ENCODE measurements around the gene FGD3.
"Not testable (repeated sequence)": the region's sequence is repeated elsewhere in the genome, so short reads cannot be mapped to it uniquely, and the experiment has no call there.

Gene FGD3

GRCh38 chr9:92978345-92978875 is 31.1 kb downstream of the FGD3 start:
- DNase-seq: no peak

- no peak for DNase-seq
These were observed 32.1 kb downstream of the FGD3 start for GRCh38 chr9:92979283-92980056.

- no peak for DNase-seq
These were observed 32.9 kb downstream of the FGD3 start for GRCh38 chr9:92980085-92980745.

DNA sequence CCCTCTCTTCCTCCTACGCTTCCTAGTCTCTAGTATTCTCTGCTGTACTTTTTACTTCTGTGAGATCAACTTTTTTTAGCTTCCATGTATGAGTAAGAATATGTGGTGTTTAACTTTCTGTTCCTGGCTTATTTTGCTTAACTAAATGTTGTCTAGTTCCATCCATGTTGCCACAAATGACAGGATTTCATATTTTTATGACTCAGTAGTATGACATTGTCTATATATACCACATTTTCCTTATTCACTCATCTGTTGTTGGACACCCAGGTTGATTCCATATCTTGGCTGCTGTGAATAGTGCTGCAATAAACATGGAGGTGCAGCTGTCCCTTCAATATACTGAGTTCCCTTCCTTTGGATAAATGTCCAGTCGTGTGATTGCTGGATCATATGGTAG is 34.8 kb downstream of the FGD3 start:
- DNase-seq: no peak

DNA sequence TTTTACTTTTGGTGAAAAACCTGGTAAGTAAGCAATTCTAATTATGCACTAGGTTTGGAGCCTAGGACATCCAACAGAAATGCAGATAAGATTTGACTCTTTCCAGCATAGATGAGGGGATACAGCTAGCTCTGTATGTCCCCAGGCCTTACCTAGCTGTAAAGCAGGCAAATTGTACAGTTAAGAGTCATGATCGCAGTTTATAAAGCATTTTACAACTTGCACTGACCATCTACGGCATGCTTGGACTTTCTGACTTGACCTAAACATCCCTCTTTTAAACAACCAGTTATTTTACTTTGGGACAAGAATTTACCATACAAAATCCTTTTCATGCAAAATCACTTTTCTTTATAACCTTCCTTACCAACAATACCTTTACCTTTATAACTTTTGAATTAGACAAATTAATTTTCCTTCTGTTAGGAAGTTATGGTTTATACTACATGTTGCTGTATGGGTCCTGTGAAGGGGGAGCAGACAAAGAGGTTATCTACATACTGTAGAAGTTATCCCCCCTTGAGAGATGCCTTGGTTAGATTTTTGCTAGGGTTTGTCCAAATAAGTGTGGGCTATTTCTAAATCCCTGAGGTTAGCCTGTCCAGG is 36.8 kb downstream of the FGD3 start:
- DNase-seq: no peak

GRCh38 chr9:92984976-92985375 is 37.7 kb downstream of the FGD3 start:
- no peak for DNase-seq

DNA sequence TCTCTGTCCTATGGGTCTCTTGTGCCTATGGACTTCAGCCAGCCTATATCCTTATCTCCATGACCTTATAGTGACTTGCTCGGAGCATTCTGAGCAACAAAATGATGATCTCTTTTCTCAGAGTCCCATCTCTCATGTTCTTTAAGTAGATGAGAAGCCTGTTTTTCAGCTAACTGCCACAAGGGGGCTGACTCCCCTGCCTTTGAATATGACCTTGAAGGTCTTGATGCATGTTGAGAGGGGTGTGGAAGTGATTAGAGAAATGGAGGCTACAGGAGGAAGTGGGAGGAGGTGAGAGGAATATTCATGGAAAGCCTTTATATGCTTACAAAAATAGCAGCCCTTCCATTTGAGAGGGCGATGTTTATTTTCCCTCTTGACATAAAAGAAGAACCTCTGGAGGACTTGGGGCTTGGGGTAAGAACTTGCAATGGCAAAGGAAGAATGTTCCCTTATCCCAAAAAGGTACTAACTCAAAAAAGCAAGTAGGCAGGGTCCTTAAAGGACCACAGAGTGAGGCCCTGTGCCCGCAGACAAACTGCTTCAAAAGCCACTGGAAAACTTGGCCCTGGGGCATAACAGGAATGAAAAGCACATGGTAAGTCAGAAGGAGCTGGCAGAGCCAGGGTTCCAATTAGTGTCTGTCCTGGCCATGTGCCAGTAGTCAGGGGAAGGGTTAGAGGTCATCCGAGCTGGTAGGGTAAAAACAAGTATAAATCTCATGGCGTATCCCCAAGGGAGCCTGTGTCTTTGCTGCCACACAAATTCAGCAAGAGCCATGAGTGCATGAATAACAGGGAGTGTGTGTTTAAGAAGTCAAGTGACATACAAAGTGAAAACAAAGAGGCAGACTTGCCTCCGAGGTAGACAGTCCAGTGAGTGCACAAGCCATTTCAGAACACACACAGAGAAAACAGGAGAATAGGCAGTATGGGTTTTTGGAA is 39.1 kb downstream of the FGD3 start:
- DNase-seq: no peak

DNA sequence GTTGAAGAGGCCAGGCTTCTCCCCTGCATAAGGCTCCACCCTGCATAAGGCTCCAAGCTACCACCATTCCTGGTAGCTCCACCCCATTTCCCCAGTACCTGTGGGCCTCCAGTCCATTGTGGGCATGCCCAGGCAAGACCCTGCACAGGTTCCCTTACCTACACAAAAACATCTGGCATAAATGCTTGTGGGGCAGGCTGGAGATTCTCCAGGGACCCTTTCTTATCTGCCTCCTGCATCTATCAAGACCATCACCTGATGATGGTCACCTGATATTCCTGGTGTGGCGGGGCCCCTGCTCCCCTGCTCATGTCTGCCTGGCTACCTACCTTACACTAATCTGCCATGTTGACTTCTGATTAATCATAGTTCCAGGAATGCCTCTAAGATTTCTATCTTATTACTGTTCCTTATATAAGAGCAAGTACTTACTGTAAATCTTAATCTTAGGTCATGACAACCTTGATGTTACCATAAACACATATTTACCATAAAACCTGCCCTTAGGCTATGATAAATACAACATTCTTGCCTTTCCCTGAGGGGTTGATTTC is 41.0 kb downstream of the FGD3 start:
- no peak for DNase-seq

DNA sequence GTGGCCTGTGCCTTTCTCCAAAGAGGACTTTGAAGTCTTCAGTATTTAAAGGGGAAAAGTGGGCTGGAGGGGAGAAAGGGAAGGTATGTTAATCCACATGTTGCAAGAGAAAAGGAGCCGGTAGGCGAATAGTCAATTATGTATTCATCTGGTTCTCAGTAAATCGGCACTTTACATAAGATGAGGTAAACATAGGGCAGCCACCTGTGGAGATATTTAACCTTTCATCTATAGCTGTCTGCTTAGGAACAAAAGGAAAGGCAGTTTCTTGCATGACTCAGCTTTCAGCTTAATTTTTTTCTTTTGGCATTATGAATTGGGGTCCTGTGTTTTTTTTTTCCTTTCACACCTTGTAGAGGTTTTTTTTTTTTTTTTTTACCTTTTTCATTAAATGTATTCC is 42.2 kb downstream of the FGD3 start:
- no peak for DNase-seq

- DNase-seq: no peak
These were observed 43.1 kb downstream of the FGD3 start for GRCh38 chr9:92990461-92990860.

- DNase-seq: no peak
These were observed 45.2 kb downstream of the FGD3 start for GRCh38 chr9:92992549-92992948.

DNA sequence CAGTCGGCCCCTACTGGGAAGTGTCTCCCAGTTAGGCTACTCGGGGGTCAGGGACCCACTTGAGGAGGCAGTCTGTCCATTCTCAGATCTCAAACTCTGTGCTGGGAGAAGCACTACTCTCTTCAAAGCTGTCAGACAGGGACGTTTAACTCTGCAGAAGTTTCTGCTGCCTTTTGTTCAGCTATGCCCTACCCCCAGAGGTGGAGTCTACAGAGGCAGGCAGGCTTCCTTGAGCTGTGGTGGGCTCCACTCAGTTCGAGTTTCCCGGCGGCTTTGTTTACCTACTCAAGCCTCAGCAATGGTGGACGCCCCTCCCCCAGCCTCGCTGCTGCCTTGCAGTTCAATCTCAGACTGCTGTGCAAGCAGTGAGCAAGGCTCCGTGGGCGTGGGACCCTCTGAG is 51.5 kb downstream of the FGD3 start:
- not testable (repeated sequence) for DNase-seq

GRCh38 chr9:93001031-93001430 is 53.7 kb downstream of the FGD3 start:
- DNase-seq: no peak

DNA sequence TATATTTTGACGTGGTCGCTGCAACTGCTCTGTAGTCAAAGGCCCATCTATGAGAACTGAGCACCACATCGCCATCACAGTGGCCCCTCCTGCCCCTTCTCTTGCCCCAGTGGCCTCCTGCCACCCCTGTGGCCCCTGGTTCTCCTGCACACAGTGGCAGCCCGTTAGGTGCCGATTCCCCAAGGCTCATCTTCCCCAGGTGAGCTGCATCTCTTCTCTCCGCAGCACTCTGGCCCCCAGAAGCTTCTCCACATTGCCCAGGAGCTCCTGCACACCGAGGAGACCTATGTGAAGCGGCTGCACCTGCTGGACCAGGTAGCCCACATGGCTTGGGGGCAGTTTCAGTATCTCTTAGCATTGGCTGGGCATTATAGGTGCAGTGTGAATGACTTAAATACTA is 55.4 kb downstream of the FGD3 start:
- DNase-seq: no peak

DNA sequence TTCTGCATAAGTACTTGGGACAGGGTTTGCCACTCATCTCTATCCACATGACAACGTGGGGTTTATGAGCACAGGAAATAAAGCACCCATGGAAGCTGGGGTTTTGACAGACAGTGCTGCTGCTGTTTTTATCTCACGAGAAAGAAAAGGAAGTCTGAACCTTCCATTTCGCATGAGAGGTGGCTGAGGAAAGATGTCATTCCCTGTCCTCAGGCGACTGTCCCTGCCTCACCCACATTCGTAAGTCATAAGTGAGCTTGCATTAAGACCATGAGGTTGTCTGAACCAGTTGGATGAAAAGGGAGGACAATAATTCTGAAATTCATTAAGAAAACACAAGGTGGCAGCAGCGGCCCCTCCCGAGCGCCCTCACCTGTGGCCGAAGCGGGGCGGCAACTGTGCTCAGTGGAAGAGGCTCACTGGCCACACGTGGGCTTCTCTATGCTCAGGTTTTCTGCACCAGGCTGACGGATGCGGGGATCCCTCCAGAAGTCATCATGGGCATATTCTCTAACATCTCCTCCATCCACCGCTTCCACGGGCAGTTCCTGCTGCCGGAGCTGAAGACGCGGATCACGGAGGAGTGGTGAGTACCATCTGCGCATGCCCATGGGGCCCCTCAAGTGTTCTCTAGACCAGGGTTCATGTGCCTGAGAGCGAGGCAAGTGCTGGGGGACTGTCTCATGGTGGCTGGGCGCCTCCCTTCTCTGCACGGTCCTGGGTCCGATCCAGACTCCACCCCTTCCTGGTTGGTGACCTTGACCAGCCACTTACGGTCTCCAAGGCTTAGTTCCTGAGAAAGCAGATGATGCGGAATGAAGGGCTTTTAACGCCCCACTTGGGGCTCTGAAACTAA is 56.5 kb downstream of the FGD3 start:
- DNase-seq: no peak

DNA sequence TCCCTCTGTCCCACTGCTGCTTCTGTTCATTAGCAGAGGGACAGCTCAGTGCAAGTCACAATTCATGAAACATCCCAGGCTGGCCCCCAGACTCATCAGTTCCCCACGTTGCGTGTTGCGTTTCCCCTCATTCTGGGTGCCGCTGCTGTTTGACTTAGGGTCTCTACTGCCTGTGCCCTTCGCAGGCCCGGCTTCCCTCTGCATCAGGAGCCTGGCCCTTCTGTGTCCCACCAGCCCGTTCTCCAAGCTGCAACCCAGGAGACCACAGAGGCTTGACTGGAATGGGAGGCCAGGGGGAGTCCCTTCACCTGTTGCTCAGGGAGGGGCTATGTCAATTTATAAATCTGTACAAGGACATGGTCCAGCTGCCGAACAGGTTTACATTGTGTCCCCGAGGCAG is 57.2 kb downstream of the FGD3 start:
- no peak for DNase-seq

- no peak for DNase-seq
These were observed 58.6 kb downstream of the FGD3 start for GRCh38 chr9:93005876-93006275.

DNA sequence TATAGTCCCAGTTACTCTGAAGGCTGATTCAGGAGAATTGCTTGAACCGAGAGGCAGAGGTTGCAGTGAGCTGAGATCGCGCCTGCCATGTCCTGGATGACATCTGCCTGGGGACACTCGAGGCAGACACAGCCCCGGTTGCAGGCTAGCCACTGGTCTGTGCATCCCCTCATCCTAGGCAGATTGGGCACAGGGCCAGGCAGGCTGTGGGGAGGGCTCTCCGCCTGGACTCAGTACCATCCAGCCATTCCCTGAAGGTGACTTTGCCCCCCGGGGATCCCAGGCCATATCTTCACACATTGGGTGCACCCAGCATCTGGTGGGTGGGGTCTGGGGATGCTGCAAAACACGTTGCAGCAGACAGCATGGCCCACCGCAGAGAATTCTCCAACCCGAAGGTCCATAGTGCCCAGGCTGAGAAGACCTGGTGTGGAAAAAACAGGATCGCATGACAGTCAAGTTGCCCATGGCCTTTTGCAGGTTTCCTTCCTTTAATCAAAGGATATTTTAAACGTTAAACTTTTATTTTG is 60.3 kb downstream of the FGD3 start:
- DNase-seq: no peak

GRCh38 chr9:93008457-93008856 is 61.1 kb downstream of the FGD3 start:
- no peak for DNase-seq

GRCh38 chr9:93009337-93010015 is 62.2 kb downstream of the FGD3 start:
- DNase-seq: no peak

GRCh38 chr9:93010056-93010455 is 62.7 kb downstream of the FGD3 start:
- no peak for DNase-seq

All from left hindlimb (tissue), 1 donor.